ENCODE data around the gene PBX1.

PBX1 gene

DNA sequence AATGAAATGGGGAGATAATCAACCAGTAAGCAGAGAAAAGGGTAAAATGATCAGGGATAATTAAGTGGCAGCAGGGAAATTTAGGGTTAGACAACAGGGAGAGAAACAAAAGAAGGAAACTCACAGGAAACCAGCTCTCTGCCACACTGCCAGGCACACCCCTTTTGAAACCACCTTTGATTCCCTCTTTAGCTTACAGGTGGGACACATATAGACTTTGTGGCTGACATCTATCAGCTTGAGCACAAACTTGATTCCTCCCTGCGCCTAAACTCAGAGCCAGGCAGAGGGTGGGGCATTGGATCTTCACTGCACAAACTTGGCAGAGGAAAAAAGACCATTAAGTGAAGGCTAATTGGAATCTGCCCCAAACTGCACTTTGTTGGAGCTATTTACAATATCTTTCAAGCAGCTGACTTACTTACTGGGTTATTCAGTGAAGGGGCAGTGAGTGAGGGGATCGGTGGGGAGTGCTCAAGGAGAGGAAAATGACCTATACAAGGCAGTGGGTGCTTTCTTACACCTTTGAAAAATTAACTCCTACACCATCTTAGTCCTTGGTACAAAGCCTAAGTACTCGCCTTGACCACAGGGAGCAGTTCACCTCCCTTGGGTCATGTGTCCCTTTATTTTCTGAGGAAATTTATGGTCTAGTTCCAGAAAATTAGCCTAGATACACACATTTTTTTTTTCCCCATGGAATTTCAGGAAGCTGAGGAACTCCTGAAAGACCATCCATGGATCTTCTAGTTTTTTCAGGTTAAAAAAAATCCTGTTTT lies 60.2 kb downstream of the PBX1 start:
- no peak for DNase-seq

DNA sequence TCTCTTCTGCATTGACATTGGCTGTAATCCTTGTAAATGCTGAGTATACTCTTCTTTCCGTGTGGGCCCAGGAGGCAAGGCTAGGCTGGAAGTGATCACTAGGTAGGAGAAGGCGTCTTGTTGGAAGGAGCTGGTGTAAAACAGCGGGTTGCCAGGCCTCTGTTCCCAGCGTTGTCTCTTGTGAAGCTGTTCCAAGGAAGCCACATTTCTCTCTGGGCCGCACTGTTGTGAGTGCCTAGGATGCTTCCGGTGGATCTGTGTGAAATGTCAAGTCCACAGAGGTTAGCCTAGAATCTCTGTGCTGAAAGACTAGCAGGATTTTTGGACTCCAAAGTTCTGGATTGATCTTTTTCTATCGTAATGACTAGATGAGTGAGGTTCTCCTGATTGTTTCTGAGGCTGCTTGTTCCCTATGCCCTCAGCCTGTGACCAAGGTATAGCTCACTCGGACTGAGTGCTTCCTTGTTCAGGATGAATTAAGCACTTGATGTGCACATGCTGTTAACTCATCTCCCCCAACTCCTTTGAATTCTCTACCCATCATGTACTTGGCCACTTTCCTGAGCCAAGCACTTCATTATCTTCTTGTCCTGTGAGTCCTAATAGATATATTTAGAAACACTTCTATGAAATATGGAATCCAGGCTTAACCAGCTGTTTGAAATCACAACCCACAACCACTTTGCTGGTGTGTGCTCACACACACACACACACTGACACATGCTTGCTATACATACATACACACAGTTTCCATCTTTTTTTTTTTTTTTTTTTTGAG lies 63.3 kb downstream of the PBX1 start:
- no peak for DNase-seq

DNA sequence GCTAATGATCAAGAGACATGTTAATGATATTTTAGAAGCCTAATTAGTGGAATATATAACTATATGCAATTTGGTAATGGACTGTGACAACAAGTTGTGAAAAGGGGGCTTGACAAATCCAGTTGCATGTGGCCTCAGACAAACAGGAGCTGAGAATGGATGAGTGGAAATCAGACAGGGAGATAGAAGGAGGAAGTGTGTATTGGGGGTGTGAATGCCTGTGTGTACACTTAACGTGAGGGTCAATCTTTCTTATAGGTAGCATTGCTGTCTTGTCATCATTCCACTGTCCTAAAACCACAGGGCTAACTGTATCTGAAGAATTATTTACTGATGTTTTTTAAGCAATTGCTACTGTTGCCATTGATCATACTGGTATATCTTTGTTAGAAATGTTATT lies 64.8 kb downstream of the PBX1 start:
- no peak for DNase-seq

DNA sequence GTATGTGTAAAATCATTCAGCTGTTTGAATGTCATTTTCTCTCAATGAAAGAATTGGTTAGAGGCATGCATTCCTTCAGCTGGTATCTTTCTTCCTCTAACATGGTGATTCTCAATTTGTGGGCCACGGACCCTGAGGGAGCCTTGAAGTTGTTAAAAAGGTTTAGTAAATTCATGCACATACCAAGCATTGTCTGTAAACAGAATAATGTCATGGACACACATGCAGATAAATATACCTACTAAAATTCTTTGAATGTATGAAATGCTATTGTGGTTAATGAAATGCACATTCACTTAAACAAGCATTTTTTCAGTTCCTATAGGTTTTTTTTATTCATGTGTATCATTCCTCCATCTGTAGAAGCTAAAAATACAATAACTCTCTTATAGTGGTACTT lies 65.4 kb downstream of the PBX1 start:
- DNase-seq: no peak

DNA sequence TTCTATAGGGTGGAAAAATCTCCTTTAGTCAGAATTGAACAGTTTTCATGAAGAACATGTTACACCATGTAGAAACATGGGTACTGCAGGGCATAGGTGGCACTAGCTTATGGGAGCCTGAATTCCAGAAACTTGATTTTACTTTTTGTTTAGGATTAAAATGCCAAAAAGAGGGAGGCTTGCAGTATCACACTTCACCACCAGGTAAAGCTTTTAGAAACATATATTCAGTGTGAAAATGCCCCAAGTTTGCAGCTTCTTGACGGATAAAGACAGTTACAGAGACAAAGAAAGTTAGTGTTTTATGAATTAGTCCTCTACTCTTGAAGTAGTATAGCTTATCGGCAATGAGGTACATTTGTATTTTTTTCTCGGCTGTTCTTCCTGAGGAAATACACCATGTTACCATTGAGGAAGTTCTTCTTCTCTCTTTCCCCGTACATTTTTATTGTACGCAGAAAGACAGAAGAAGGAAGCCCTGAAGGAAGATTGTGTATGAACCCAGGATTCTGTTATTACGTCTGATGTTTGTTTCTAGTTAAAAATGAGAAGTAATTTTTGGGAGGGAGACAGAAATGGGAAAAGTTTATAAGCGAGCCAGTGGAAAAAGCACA lies 66.1 kb downstream of the PBX1 start:
- DNase-seq: peak; percentile 28

DNA sequence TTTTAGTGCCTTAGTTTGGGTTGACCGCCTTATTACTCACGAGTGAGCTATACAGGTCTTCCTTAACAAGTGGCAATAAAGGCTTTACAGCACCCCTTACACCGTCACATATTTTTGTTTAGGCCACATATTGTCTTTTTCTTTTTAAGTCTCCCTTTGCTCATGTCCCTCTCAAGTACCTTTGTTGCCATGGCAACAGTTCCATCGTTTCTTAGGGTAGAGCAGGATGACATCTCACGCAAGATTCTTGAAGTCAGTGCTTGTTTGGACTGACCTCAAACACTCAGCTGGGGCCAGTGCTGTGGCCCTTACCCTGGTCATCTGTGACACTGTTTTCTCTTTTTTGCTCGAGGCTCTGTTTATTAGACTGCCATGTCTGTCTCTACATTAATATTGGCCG lies 69.8 kb downstream of the PBX1 start:
- DNase-seq: no peak

DNA sequence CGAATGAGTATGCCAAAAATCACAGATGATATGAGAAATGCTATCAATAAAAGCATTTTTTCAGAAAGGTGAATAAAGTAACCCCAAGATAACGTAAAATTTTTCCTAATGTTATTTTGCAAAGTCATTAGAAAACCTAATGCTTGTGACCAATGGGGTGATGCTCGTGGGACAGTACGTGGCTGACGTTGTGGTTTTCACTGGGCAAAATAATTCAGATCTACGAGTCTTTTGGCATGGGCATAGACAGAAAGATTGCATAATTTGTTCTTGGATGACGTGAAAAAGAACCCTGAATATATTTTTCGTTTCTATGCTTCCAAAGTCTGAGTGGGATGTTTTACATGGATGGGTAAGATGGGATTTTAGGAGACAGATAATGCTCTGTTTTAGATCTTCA lies 71.0 kb downstream of the PBX1 start:
- no peak for DNase-seq

DNA sequence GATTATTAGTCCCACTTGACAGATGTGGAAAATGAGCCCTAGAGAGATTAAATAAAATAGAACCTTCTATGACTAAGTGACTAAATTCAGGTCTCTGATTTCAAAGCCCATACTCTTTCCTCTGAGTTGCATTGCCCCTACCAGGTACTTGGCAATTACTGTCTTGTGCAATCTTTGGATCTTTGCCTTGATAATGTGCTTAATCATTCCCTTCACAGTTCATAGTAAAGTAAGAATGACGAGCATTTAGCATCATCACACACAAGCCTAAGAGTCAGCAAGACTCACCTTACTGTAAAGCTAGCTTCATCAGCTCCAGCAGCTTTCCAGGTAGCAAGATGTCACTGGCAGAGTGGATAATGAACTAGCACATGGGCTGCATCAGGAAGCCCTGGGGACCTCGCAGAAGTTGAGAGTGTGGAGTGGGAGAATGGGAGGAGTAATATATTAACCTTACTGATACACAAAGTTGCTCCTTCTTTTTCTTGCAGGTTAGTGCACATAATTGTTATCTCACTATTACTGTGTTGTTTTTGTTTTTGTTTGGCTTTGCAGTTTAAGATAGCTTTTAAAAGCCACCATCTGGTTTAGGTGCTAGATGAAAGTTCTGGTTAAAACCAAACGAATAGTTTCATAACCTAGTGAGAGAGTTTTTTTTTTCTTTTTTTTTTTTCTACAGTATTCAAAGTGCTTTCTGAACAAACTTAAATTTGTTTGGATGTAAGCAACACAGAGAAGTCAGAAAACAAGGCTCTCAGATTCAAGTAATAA lies 71.8 kb downstream of the PBX1 start:
- no peak for DNase-seq

DNA sequence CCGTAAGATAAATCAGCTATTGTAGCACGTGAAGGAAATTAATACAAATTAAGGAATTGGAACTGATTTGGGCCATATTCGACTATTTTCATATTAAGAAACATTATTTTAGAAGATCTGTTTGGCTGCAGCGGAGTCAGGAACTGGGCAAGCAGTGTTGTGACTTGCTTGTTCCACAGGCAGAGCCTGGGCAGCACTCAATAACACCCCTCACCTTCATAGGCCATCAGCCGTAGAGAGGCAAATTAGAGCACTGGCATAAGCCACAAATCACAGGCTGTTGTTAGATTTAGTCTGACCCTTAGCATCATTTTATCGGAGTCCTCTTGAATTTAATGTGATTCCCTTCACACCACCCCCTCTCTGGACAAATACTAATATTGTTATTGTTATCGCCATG lies 72.8 kb downstream of the PBX1 start:
- DNase-seq: no peak

DNA sequence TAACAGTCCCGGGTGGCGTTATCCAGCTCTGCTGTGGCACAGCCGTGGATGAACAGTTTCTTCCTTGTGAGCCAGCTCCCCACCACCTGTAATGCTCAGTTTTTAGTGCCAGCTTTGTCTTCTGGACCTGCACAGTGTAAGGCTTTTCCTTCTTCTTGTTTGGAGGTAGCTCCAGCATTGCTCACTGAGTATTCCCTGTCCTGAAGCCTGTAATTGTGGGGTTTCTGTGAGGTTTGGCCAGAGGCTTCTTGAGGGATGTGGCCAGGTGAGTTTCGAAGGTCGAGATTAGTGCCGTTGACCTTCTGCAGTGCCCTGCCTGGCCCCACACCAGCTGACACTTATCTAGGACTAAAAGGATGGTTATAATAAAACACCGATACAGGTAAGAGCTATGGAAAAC lies 75.0 kb downstream of the PBX1 start:
- DNase-seq: no peak

DNA sequence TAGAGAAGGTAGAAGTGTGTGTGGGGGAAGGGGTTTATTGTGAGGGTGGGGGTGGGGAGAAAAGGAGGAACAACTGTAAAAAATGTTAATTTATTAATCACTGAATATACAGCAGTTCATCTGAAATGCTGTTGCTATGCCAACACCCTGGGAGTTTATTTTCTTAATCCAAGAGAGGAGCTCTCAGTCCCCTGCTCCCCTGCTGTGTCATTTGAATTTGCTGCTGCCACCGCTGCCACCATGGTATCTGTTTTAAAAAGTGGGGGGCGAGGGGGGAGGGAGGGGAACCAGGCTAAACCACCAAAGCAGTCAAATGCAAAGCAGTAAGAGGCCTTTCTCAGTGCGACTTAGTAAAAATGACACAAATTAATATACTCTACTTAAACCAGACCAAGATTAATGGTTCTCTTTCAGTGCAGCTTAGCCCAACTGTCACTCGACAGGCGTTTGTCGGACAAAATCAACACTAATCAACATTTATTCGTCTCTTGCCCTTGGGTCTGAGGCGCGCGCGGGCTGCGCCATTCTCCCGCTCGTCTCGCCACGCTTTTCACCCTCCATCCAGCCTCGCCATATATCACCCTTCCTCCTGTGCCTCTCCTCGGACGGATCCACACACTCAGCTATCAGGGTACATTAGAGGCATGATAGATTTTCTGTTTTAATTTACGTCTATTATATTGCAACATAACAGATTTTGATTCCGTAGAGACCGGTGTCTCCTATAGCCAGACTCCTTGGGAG lies 76.2 kb downstream of the PBX1 start:
- DNase-seq: no peak

DNA sequence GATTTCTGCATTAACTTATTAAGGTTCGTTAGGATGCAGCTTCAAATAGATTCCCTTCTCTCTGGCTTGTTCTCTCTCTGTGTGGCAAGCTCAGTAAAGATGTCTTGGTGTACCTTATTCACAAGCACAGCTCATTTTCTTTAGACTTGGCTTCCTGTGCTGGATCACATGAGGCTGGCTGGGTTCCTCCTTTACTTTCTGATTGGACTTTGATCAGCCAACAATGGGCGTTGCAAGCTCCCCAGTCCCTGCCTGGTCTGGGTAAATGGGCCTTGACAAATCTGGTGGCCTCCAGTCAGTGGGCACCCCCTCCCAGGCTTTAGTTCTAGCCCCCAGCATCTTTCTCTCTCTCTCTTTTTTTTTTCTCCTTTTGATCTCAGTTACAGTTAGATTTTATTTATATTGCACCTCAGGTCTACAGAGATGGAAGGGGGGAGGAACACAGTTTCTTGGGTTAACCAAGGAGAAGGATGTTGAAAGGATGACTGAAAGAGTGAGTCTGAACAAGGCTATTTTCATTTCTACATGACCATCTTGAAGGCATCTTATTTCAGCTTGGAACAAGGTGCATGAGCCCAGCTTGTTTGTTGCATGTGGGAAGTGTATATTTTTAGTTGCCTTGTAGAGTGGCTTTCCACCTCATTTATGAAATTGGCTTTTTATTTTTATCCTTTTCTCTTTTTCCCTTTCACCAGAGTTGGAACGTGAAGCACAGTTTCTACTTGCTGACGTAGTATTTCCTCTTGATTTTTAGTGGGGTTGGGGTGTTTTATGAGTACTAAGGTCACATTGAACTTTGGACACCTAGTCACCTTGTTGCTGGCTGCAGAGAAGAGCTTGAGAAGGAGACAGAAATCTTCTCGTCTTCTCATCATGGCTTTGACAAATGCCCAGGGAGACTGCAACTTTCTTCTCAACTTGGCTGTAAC lies 77.1 kb downstream of the PBX1 start:
- DNase-seq: no peak

DNA sequence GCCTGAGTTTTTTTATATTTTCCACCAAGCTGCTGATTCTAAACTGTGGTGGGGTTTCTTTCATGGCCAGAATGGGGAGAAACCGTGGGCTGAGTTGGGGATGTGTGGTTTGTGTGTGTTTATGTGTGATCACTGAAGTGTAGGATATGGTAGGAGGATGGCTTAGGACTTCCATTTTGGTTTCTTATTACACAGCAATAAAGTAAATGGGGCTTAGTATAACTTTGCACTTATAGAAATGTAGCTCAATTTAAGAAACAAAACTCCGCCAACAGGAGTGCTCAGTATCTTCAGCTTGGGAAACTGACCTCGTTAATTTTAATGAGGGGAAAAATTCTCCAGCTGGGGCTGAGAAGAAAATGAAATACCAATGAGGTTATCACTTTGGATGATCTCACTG lies 77.8 kb downstream of the PBX1 start:
- no peak for DNase-seq

DNA sequence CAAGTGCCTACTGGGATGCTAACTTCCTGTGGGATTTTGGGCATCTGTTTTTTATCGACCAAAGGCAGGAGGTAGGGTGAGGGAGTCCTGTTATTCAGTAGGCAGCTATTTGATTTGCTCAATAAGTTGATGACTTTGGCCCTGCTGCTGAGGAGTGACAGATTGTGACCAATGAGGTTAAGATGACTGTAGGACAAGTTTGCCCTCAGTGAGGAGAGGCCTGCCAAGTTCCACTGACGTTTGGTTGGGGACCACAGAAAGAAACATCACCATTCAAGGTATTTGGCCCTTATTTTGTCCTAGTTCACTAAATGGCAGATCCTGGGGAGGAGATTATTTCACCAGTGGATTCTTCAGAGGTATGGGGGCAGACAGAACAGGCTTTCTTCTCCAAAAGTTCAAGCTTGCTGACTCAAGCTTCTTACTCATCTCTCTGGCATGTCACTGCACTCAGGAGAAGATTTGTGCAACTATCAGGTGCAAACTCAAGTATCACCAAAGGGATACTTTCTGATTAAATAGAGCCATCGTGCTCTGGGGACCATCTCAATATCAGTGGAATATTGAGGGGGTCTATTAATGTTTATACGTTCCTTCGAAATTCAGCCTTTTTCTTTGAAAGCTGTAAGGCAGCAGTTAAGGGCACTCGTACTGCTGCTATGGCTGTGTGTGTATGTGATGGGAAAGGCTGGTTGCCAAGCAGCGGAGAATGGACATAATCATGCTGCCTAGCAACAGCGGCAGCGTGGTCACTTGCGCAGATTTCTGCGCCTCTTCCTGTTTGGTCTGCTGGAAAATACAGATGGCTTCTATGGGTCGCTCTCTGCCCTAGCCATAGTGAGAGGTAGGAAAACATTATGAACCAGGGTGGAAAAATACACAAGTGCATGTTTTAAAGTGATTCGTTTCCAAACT lies 78.7 kb downstream of the PBX1 start:
- DNase-seq: peak; percentile 79

DNA sequence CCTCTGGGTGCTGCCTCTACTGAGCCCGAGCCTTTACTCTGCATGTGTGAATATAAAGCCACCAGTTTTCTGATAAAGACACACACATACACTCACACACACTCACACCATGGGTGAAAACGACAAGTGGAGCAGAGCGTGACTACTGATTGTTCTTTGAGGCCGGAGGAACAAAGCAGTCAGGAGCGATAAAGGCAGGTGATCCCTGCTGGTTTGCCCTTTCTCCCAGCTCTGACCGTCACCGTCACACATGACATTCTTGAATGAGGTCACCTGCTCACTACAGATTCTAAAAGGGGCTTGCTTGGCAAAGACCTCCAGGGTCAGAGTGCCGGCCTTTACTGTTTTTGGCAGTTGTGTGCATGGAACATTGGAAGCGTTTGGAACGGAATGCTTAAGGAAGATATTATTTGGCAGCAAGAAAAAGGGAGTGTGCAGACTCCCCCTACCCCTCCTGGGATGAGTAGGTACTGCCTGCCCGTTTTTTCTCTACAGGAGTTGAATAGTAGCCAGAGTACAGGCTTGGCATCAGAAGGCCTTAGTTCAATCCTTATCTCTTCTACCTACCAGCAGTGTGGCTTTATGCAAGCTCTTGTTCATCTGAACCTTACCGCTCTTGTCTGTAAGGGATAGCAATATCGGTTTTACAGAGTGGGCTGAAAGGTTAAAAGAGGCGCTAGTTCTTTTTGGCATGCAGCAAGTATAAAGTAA lies 79.7 kb downstream of the PBX1 start:
- DNase-seq: no peak

DNA sequence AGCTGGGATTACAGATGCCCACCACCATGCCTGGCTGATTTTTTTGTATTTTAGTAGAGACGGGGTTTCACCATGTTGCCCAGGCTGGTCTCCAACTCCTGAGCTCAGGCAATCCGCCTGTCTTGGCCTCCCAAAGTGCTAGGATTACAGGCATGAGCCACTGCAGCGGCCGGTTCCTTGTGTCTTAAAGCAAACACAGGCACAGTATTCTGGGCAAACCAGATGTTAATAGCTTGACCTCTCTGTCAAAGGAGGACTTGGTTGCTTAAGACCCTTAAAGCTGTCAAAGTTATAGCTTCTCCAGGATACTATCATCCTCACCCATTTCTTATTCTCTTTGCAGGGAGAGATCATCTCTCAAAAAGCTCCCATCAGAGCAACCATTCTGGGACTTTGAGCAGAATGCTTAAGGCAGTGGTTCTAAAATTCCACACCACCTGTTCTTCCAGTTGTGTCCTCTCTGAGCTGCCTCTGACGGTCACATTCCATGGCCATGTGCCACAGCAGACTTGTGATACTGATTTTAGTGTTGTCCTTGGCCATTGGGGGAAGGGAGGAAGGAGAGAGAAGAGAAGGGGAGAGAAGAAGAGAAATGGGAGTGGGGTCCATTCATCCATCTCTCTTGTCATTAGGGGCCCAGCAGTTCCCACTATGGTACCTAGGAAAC lies 81.8 kb downstream of the PBX1 start:
- no peak for DNase-seq

DNA sequence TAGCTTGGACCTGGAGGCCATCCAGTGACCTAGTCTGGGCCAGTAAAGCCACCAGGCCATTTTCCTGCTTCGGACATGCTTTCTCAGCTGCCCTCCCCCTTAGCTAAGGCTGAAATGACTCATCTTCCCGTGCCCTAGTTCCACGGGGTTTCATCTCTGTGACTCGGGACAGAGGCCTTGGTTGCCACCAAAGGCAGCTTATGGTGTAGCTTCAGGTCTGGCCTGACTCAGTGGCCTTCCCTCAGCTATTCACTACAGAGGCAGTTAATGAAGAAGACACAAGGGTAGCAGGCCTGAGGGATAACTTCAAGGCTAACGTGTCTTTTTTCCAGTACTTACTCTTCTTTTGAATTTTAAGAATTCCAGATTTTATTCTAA lies 82.4 kb downstream of the PBX1 start:
- peak; percentile 28 for DNase-seq

DNA sequence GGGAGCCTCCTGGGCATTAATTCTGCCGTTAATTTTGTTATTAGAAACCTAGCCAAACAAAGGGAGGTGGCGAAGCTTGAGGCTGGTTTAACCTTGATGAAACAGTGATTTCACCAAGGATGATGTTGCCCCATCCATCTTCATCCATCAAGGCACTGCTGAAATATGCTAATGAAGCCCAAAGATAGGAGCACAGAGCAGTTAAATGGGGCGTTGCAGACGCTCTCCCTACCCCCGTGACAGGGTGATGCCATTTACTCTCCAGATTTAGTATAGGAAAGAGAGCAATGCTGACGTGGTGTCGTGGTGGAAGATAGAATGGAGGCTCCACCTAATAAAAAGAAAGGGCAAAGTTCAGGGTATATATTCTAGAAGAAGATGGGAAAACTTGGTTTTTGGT lies 84.0 kb downstream of the PBX1 start:
- DNase-seq: no peak

DNA sequence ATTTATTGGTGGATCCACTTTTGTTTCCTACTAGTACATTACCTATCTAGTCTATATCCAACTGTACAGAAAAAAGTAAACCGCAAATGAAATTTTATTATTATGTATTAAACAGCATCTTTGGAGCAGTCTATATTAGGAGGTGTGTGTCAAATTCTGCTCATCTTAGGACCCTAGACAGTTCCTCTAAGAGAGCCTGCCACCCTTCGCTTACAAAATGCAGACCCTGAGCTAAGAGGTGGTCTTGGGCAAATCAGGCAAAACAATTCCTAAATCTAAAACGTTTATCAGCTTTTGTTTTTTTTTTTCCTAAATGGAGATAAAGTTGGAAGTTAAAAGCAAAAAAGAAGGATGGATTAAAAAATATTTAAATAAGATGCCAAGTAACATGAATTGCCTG lies 85.3 kb downstream of the PBX1 start:
- no peak for DNase-seq
